NCI-H1436 (cell line): ENCODE measurements around the gene LEPR.
A peak's percentile ranks its signal among the peaks of the same experiment; 100 is the strongest.

Source experiments
- DNase-seq: peaks from one replicate; lab custom pipeline; 2025; lab: John Stamatoyannopoulos, UW

The LEPR gene

DNA sequence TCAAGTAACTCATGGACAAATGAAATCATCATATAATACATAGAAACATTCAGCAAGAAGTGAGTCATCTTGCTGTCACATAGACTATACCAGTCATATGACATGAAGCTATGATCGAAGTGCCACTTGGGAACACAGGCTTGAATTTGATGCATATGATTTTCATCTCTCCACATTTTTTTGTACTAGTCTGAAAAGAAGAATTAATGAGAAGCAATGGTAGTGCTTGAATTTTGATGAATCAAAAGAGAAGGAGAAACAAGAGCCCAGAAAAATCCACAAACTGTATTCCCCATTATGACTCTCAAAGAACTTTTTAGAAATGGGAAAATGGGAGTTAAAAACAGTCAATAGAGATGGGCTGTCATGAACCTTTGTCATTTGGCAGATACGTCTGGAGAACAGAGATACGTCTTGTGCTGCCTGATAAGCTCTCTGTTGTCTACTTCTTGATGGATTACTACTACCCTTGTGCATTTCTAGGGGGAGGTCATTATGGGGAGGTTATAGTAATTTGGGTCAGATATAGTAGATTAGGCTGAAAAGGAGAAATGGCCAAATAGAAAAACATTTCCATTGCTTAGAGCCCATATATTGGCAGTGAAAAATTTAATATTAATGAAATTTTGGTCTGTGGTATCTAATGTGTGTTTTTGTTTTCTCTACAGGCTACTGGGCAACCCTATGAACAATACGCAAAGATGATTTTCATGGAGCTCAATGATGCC is 8.0 kb upstream of the LEPR start:
- DNase-seq: no peak

DNA sequence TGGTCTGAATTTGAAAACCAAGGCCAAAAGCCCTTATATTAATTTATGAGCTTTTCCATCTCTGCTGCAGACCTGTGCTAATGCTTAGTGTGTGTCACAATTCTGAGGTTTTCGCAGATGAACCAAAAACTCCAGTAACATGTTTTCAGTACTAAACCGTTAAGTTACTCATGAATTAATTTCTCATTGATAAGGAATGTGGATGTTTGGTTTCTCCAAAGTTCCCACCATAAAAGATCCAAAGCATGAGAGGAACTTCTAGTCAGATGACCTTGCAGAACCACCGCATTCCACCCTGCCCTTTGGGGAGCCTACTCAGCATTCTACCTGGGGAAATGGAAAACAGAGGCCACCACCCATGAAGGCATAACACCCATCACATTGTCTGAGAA is 7.5 kb upstream of the LEPR start:
- no peak for DNase-seq

DNA sequence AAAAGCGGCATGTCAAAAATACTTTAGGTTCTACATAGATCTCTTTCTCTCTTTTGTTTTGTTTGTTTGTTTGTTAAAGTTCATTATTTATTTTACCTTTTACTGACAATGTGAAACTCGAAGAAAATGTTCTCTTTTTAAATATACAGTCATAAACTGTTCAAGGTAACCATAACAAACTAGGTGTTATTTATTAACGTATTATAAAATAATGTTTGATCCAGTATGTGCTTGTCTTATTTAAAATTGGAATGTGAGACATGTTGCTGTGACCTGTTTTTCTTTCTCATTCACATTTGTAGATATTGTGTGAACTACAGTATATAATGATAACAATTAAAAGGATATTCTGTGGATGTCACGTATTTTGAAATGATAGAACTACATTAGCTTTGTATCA is 5.9 kb upstream of the LEPR start:
- no peak for DNase-seq

DNA sequence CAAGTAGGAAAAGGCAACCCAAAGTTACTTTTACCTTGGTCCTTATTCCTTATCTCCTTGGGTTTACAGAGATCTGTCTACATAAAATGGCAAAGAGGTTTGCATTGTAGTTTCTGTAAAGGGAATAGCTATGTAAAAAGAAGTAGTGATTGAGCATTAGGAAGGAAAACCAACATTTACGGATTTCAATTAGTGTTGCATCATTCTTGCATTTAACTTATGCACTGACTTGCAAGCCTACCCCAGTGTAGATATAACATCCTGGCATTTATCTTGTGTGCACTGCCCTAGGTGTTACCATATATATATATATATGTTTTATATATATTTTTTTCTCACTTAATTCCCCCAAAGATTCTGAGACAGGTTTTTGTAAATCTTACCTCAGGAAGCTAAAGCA is 3.7 kb upstream of the LEPR start:
- DNase-seq: no peak

DNA sequence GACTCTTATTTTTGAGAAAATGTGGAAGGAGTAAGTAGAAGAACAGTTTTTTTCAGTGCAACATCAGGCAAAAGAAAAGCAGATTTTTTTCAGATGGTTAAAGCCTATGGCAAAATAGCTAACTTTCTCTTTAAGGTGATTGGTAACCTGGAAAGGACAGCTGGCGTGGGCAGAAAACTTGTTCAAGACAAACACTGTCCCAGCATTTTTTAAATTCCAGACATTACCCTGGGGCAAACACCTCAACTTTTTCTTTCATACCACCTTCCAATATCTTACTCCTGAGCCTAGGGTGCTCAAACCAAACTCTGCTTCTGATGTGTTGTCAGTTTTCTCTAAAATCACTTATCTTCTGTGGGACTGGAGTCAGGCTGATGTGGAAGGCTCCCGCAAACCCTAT is 2.7 kb upstream of the LEPR start:
- no peak for DNase-seq

DNA sequence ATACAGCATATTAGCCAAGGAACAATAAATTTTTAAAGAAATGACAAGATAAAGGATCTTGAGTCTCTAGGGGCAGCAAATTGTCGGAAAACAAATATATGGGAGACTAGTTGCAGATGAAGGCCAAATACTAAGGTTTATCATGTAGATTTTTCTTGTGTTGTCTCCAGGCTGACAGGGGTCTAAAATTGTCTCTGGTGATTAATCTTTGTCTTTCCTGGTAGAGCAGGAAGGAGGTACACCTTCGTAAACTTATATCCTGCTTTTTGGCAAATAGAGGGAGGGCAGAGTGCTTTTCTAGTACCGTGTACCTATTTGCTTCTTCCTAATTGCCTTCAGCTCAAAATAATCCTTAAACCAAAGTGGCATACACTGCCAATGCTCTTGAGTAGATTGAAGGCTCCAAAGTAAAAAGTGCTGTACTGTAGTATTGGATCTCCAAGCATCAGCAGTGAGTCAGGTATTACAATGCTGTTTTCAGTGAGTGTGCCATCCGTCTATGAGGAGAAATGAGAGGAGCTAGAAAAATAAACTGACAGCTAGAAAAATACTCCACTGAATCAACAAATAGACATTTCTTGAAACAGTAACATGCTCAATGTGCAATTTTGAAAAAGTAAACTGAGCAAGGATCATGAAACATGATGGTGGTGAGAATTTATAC is 1.8 kb upstream of the LEPR start:
- no peak for DNase-seq

DNA sequence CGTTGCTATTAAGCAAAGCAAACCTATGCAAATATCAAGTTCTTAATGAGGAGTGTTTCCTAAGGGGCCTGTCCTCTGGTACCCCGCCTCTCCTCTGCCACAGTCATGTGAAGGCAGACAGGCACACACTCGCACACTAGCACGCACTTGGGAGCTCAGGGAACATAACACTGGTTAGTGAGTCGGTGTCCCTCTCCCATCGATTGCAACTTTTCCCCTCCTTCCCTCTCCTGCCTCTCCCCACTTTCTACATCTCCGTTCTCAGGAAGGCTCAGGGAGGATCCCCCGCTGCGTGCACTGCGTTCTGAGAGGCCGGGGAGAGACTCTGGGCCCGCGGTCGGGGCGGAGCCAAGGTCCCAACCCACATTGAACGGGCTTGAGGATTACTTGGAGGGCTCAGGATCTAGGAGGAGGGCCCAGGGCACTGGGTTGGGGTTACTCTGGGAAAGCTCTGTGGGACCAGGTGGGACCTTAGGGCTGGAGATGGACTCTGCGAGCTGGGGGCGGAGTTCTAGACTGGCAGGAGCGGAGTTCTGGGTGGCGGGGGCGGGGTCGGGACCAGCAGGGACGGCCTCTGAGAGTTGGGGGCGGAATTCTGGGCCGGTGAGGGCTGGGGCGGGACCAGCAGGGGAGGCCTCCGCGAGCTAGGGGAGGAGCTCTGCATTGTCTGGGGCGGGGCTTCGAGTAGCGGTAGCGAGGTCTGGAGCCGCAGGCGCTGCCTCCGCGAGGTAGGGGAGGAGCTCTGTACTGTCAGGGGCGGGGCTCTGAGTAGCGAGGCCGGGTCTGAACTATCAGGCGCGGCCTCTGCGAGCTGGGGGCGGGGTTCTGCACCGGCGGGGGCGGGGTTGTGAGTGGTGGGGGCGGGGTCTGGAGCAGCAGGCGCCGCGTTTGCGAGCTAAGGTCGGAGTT is 533 bp upstream of the LEPR start:
- DNase-seq: peak; percentile 97

DNA sequence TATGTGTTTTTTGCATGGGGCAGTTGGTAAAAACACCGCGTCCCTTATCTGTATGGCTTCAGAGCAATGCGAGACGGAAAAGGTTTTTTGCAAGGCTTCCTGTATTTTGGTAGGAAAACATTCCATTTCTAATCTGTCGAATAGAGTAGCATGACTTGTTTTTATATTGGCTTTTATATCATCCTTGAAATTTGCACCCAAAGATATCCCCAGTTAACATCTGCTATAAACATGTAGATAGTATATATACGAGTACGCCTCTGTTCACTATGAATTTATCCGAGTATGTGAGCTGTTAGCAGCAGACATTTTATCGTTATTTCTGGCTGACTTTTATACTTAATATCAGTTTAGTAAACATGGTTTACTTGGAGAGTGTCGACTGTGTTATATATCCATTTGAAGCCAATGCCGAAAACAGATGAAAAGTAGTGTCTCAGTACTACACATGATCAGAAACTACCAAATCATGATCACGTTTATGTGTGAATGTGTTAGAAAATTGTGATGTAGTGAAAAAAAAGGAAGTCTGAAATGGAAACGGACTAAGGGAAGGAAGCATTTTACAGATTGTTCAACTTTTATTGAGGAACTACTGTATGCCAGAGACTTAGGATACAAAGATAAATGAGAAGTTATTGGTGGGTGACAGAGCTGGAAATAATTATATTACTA is 1.0 kb downstream of the LEPR start:
- no peak for DNase-seq

DNA sequence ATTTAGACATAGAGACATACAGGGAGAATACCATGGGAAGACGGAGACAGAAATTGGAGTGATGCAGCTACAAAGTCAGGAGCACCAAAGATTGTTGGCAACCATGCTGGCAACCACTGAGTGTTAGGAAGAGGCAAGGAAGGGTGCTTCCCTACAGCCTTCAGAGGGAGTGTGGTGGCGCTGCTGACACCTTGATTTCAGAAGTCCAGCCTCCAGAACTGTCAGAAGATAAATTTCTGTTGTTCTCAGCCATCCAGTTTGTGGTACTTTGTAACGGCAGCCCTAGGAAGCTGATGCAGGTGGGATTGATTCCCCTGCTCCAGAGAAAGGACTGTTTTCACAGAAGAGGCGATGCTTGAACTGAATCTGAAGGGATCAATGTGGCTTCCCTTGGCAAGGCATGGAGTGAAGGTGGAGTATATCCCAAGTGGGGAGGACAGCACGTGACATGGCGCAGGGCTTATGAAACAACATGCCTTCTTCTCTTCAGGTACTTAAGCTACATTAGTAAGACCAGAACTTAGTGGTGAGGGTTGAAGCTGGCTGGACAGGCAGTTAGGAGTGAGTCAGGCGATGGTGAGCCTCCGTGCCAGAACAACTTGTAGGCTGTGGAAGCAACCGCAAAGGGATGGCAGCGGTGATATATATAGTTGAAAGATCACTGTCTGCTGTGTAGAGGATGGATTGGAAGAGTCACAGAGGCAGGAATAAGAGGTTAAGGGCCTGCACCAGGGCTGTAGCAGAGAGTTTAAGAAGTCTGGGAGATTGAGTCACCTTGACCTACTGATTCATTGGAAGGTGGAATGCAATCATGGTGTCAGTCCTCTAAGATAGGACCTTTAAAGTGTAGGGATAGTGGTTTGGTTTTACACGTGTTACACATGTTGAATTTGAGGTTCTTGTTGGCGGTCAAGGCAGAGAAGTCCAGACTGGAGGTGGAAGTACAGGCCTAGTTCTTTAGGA is 2.1 kb downstream of the LEPR start:
- no peak for DNase-seq

DNA sequence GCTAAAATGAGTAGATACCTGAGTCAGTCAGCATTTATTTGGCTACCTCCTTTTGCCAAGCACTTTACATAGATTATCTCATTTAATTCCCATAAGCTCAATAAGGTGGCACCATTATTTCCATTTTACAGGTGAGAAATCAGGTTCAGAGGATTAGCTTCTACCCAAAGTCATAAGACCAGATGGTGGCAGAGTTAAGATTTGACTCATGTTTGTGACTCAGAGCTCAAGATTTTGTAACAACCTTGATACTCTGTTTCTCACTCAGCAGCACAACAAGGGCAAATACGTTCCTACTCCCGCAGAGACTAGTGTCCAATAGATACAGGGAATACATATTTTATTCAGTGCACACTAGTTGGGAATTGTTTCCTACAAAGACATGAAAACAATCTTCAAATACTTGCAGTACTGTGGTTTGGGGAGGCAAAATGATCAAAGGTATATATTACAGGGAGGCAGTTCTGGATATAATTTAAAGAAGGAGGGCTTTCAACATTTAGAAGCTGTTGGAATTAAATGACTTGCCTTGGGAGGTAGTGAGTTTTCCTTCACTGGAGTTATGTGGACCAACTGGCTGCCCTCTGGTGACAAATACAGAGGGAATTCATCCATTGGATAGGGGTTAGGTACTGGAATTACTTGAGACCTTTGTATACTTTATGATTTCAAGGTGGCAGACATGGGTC is 3.6 kb downstream of the LEPR start:
- no peak for DNase-seq

DNA sequence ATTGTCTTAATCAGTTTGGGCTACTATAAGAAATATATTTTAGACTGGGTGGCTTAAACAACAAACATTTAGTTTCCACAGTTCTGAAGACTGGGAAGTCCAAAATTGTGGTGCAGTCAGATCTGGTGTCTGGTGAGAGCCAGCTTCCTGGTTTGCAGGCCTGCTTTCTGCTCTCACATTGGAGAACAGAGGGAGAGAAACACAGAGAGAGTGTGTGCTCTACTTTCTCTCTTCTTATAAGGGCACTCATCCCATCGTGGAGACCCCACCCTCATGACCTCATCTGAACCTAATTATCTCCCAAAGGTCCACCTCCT is 4.1 kb downstream of the LEPR start:
- DNase-seq: no peak

DNA sequence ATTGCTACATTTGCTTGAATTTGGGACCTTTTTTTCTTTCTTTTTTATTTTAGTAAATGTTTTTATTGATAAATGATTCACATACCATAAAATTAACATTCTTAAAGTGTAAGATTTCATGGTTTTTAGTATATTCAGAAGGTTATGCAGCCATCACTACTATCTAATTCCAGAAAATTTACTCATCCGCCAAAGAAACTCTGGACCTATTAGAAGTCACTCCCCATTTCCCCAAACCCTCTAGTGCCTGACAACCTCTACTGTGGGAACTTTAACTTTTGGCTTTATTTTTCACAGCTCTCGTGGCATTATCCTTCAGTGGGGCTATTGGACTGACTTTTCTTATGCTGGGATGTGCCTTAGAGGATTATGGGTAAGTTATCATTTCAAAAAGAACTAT is 4.5 kb downstream of the LEPR start:
- no peak for DNase-seq

DNA sequence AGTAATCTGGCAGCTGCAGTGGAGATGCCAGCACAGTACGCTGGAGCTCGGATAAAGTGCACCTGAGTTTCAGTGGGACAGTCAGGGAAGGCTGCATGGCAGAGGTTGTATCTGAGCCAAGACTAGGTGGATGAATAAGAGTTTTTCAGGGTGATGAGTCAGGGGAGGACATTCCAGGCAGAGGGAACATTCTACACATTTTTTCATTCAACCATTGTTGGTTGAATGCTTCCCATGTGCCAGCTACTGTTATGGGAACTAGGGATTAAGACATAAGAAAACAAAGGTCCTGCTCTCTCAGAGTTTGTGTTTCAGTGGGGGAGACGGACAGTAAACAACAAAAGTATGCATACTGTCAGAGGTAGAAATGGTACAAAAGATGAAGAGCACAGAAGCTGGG is 5.2 kb downstream of the LEPR start:
- no peak for DNase-seq

DNA sequence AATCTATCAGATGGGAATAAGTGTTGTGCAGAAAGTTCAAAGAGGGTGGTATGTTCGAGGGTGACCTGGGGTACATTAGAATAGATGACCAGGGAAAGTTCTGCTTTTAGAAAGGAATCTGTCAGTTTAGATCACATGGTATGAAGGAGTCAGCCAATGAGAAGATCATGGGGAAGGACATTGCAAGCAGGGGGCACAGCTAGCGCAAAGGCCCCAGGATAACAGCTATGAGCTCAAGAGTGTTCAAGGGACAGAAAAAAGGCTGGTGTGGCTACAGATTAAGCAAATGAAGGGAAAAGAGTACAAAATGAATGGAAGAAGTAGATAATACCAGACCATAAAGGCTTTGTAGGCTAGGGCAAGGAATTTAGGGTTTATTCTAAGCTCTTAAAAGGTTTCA is 8.6 kb downstream of the LEPR start:
- DNase-seq: no peak

DNA sequence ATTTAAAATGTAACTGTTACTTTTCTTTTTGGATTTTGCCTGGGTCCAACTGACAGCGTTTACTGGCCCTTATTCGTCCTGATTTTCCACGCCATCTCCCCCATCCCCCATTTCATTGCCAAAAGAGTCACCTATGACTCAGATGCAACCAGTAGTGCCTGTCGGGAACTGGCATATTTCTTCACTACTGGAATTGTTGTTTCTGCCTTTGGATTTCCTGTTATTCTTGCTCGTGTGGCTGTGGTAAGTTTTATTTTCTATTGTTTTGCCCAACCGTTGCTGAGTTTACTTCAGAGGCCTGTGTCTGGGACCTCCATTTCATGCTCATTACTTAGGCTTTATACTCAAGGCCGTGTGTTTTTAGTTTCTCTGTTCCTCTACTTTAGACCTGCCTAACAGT is 9.3 kb downstream of the LEPR start:
- no peak for DNase-seq

DNA sequence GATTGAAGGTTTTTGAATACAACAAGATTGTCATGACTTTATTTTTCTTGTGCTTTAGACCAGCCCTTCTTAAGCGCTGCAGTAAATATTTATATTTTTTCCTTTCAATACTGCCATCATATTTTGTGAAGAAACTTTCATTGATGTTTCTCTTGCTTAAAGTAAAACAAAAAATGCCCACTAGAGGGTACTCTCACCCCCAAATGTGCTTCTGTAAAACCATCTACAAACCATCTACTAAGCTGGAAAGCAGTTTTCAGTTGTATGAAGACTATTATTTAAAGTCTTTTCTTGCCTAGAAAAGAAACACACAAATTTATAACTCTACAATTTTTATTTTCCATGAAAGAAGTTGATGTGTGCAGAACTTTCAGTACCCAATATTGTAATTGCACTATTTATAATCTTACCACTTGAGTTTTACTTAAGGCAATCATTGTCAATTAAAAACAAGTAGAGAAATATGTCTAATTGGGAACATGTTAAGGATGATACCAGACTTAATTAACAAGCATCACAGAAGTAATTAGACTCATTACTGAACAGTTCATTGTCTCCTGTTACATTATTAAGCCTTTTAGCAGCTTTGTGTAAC is 10.7 kb downstream of the LEPR start:
- peak; percentile 10 for DNase-seq

DNA sequence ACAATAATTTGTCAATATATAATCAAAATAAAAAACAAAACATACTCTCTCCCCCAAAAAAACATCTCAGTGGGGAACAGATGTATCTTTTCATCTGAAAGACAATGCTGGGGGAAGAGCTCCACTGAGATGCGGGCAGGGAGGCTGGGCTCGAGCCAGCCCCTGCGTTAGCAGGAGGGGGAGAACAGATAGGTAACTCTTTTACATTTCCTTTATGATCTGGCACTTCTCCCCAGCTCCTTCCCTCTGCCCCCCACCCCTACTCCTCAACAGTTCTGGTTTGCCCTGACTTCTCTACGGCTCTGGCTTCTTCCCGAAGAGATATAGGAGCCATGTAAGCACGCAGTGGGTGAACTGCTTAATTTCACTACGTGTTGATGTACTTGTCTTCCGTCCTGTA is 12.4 kb downstream of the LEPR start:
- DNase-seq: no peak

DNA sequence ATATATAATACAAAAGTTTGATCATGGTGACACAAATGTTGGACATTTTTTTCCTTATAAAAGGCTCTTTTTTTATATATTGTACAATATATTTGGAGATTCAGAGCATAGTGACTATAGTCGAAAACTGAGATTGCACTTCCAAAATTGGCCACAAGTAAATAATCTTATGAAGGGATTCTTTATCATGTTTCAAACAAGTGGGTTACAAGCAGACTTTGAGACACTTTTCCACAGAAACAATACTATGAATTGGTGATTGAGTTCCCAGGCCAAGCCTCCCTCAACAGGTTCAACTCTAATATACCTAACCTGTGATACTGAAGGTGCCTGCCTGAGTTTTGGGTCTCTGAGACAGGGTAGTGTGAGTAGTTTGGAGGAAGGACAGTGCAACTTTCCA is 13.8 kb downstream of the LEPR start:
- DNase-seq: no peak

DNA sequence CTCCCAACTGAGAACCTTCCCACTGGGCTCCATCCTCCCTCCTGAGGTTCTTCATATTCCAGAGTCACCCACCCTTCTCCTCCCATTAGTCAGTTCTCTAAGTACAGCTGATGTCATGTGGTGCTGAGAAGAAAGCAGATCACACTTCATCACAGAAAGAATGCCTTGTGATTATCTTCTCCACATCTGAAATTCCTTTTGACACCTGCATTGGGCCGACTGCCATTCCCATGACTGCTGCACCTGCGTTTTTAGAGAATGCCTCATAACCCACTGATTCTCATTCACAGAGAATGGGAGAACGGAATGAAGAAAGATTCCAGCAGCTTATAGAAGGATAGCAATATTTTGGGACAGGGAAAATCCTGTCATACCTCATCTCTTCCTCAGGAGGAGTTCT is 14.3 kb downstream of the LEPR start:
- DNase-seq: no peak

DNA sequence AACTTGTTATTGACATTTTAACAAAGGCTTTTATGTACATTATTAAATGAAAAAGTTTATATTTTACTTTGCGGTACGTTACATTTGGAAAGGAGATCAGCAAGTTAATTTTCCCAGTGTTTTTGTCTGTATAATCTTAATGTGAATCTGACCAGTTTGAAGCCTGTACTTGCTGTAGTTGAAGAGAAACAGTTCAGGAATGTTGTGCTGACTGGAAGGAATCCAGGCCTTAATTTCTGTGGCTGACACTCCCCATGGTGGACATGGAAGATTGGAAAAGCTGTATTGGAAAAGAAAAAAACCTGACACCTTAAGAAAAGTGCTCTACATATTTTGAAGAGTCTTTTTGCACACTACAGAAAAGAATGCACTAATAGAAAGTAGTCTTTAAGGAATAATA is 15.5 kb downstream of the LEPR start:
- no peak for DNase-seq
